Measurements from ENCODE around the gene KCNJ6.

DNA sequence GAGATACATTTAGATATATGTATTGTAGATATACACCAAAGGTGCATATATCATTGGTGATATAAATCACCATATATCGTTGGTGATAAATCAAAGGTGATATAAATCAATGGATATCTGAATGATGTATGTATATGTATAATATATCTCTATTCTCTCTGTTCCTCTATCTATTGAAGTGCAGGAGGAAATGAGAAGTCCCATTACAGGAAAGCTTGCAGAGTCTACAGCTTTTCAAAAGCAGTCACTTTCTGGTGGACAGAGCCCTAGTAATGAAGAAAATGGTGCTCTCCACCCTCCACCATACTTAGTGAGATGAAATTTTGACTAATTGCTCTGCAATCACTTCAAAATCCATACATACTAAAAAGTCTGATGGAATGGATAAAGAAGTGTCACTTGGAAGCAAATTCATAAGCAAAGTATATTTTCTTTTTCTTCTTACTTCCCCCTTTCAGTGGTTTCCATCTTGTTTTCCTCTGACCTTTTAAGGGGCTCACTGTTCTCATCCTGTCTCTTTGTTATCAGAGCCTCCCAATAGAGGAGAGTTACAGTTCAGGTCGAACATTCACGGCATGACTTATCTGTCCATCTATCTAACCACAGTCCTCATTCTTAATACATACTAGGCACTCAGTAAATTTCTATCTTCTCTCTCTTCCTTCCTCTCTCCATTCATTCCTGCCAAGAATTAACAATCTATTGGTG lies 227.2 kb downstream of the KCNJ6 start:
- no peak for TF ChIP-seq POLR2A (IDR thresholded peaks at IDR 0.05)
- TF ChIP-seq, protein P1, sequence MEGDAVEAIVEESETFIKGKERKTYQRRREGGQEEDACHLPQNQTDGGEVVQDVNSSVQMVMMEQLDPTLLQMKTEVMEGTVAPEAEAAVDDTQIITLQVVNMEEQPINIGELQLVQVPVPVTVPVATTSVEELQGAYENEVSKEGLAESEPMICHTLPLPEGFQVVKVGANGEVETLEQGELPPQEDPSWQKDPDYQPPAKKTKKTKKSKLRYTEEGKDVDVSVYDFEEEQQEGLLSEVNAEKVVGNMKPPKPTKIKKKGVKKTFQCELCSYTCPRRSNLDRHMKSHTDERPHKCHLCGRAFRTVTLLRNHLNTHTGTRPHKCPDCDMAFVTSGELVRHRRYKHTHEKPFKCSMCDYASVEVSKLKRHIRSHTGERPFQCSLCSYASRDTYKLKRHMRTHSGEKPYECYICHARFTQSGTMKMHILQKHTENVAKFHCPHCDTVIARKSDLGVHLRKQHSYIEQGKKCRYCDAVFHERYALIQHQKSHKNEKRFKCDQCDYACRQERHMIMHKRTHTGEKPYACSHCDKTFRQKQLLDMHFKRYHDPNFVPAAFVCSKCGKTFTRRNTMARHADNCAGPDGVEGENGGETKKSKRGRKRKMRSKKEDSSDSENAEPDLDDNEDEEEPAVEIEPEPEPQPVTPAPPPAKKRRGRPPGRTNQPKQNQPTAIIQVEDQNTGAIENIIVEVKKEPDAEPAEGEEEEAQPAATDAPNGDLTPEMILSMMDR (IDR thresholded peaks at IDR 0.05) = no peak

Data from testis (tissue), 2 donors.